H9 (cell line): ENCODE results near the gene PWWP2B. TPM values are rescaled to one million over a fixed set of nuclear protein-coding genes. Genes with fewer than 3 reads are reported as not detected.

ENCODE experiments used
- DNase-seq: peaks from one replicate; pipeline ENCODE4 v3.0.0-alpha.2; 2017
- H2AFZ ChIP-seq: one replicate; pipeline ENCODE4 v1.6.1; 2013; ENCODE audit warnings: mild to moderate bottlenecking, low read length, control low read depth, moderate library complexity
- H2AK5ac ChIP-seq: 2 replicates; pipeline ENCODE4 v1.6.1; 2013; ENCODE audit warnings: low read length, control low read depth, mixed read lengths; ENCODE audit not compliant: insufficient read length
- H2BK120ac ChIP-seq: one replicate; pipeline ENCODE4 v1.6.1; 2013; ENCODE audit warnings: low read depth, mild to moderate bottlenecking, low read length, control low read depth, inconsistent platforms; ENCODE audit not compliant: poor library complexity, severe bottlenecking
- H2BK12ac ChIP-seq: 2 replicates; pipeline ENCODE4 v1.6.1; 2013; ENCODE audit warnings: low read length, control low read depth, mixed read lengths, low read depth; ENCODE audit not compliant: insufficient read length
- H2BK15ac ChIP-seq: 2 replicates; pipeline ENCODE4 v1.6.1; 2013; ENCODE audit warnings: low read depth, low read length, control low read depth
- H2BK20ac ChIP-seq: one replicate; pipeline ENCODE4 v1.6.1; 2013; ENCODE audit warnings: low read depth, mild to moderate bottlenecking, low read length, control low read depth, inconsistent platforms; ENCODE audit not compliant: poor library complexity, severe bottlenecking
- H2BK5ac ChIP-seq: 2 replicates; pipeline ENCODE4 v1.6.1; 2013; ENCODE audit warnings: low read length, control low read depth, mixed read lengths; ENCODE audit not compliant: insufficient read length
- H3K14ac ChIP-seq: 2 replicates; pipeline ENCODE4 v1.6.1; 2013; ENCODE audit warnings: low read length, control low read depth; ENCODE audit not compliant: insufficient read depth
- H3K18ac ChIP-seq: 2 replicates; pipeline ENCODE4 v1.6.1; 2013; ENCODE audit warnings: low read depth, mild to moderate bottlenecking, mixed read lengths, low read length, control low read depth; ENCODE audit not compliant: insufficient read length
- H3K23ac ChIP-seq: 2 replicates; pipeline ENCODE4 v1.6.1; 2013; ENCODE audit warnings: low read length, control low read depth, mixed read lengths, low read depth; ENCODE audit not compliant: insufficient read length
- H3K23me2 ChIP-seq: 2 replicates; pipeline ENCODE4 v1.6.1; 2013; ENCODE audit warnings: low read depth, mild to moderate bottlenecking, mixed read lengths, low read length, control low read depth; ENCODE audit not compliant: insufficient read length, poor library complexity, severe bottlenecking
- H3K27ac ChIP-seq: 2 replicates; pipeline ENCODE4 v1.5.1; 2013; ENCODE audit warnings: low read length, control low read depth, mixed read lengths, low read depth; ENCODE audit not compliant: insufficient read length
- H3K27me3 ChIP-seq: 2 replicates; pipeline ENCODE4 v1.6.1; 2013; ENCODE audit warnings: low read length, control low read depth, inconsistent platforms; ENCODE audit not compliant: insufficient read depth
- H3K4ac ChIP-seq: 2 replicates; pipeline ENCODE4 v1.6.1; 2013; ENCODE audit warnings: low read depth, mild to moderate bottlenecking, control low read depth, inconsistent platforms, low read length, moderate library complexity
- H3K4me1 ChIP-seq: 2 replicates; pipeline ENCODE4 v1.6.1; 2013; ENCODE audit warnings: low read length, control low read depth, inconsistent platforms; ENCODE audit not compliant: insufficient read depth
- H3K4me2 ChIP-seq: 2 replicates; pipeline ENCODE4 v1.6.1; 2013; ENCODE audit warnings: low read length, control low read depth, mixed read lengths; ENCODE audit not compliant: insufficient read length, insufficient read depth
- H3K56ac ChIP-seq: 2 replicates; pipeline ENCODE4 v1.6.1; 2013; ENCODE audit warnings: low read depth, mild to moderate bottlenecking, mixed read lengths, low read length, control low read depth; ENCODE audit not compliant: insufficient read length
- H3K79me1 ChIP-seq: 2 replicates; pipeline ENCODE4 v1.6.1; 2013; ENCODE audit warnings: low read depth, mild to moderate bottlenecking, moderate library complexity, low read length, control low read depth, inconsistent platforms; ENCODE audit not compliant: insufficient read depth, poor library complexity, severe bottlenecking
- H3K79me2 ChIP-seq: 2 replicates; pipeline ENCODE4 v1.6.1; 2013; ENCODE audit warnings: low read length, control low read depth, inconsistent platforms; ENCODE audit not compliant: insufficient read depth
- H3K9ac ChIP-seq: 2 replicates; pipeline ENCODE4 v1.6.1; 2013; ENCODE audit warnings: low read length, control low read depth, mixed read lengths; ENCODE audit not compliant: insufficient read length; ENCODE audit errors: extremely low read depth
- H3K9me3 ChIP-seq: one replicate; pipeline ENCODE4 v1.6.1; 2013; ENCODE audit warnings: low read depth, low read length, inconsistent platforms; ENCODE audit not compliant: control insufficient read depth
- H3T11ph ChIP-seq: one replicate; pipeline ENCODE4 v1.6.1; 2013; ENCODE audit warnings: mild to moderate bottlenecking, low read length, control low read depth, inconsistent platforms
- H4K20me1 ChIP-seq: one replicate; pipeline ENCODE4 v1.6.1; 2013; ENCODE audit not compliant: control insufficient read depth, insufficient read length, insufficient read depth
- H4K5ac ChIP-seq: 2 replicates; pipeline ENCODE4 v1.6.1; 2013; ENCODE audit warnings: low read depth, mild to moderate bottlenecking, mixed read lengths, low read length, control low read depth; ENCODE audit not compliant: insufficient read length
- H4K8ac ChIP-seq: replicated peaks from 2 replicates; pipeline ENCODE4 v1.6.1; 2013; ENCODE audit warnings: low read length, control low read depth, mixed read lengths, low read depth; ENCODE audit not compliant: insufficient read length
- H4K91ac ChIP-seq: 2 replicates; pipeline ENCODE4 v1.6.1; 2013; ENCODE audit warnings: low read depth, mild to moderate bottlenecking, moderate library complexity, mixed read lengths, low read length, control low read depth; ENCODE audit not compliant: insufficient read length
- H3K27ac Mint-ChIP-seq, 3 experiments: 2 replicates in 2 of 3; 3 replicates in 1 of 3; pipeline ENCODE4 v1.8.0; 2020 to 2021; ENCODE audit warnings: mixed read lengths in 3 of 3, mild to moderate bottlenecking in 1 of 3, moderate library complexity in 1 of 3
- H3K27me3 Mint-ChIP-seq: 2 replicates; pipeline ENCODE4 v1.8.0; 2021; ENCODE audit warnings: low read depth, mild to moderate bottlenecking, moderate library complexity, mixed read lengths
- H3K36me3 Mint-ChIP-seq, 3 experiments: 2 replicates in 2 of 3; 3 replicates in 1 of 3; pipeline ENCODE4 v1.8.0; 2020 to 2021; ENCODE audit warnings: low read depth in 3 of 3, mixed read lengths in 3 of 3; ENCODE audit not compliant: insufficient read depth in 1 of 3
- H3K4me1 Mint-ChIP-seq, 2 experiments: 2 replicates each; pipeline ENCODE4 v1.8.0; 2020; ENCODE audit warnings: mixed read lengths in 2 of 2
- H3K4me3 Mint-ChIP-seq, 2 experiments: 2 replicates in 1 of 2; 3 replicates in 1 of 2; pipeline ENCODE4 v1.8.0; 2020 to 2021; ENCODE audit warnings: mild to moderate bottlenecking in 2 of 2, mixed read lengths in 2 of 2, moderate library complexity in 1 of 2
- H3K9me3 Mint-ChIP-seq, 2 experiments: 2 replicates in 1 of 2; 3 replicates in 1 of 2; pipeline ENCODE4 v1.8.0; 2020; ENCODE audit warnings: mild to moderate bottlenecking in 2 of 2, mixed read lengths in 2 of 2, moderate library complexity in 1 of 2
- WGBS: extraction: QIAGEN DNeasy Blood & Tissue Kit; methylation state at CpG from one replicate; pipeline ENCODE4 v1.1.7; 2013; ENCODE audit warnings: missing lambda C conversion rate, low lambda C conversion rate, mixed read lengths; ENCODE audit not compliant: insufficient read length; ENCODE audit errors: extremely low coverage; 5-methylcytosine and 5-hydroxymethylcytosine counted together
- total RNA-seq: library from RNA; stranded (reverse); gene quantifications from 2 replicates; pipeline ENCODE4 v1.2.1, GENCODE V29; 2021
- TF ChIP-seq, protein P1 (sequence below): fragments of 200-600 bp; sonication (generic); conservative IDR thresholded peaks from 3 replicates; pipeline ENCODE4 v1.8.0; 2021; ENCODE audit warnings: antibody characterized with exemption, mild to moderate bottlenecking

Gene PWWP2B
- total RNA-seq, 1 experiment from 2014 or later, result 10.0 TPM

DNA sequence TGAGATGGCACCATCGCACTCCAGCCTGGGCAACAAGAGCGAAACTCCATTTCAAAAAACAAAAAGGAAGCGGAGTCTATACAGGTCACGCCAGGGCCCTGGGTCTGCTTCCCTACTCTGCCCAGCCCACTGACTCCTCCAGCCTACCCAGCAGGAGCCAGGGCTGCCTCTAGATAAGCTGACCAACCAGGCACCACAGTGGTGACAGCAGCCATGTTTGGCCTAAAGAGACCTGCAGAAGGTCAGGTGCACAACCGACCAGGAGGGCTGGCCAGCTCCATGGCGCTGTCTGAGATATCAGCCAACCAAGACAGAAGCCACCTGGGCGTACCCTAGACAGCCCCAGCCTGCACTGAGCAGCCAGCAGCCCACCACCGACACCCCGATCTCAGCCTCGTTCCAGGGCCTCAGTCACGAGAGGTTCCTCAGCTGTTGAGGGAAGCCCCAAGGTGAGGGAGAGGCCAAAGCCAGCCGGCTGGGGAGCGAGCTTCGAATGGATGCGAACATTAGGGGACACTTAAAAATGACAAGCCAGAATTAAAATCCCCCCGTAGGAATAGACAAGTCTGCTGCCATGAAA, 24.4 kb upstream of the PWWP2B start:
- H3K23ac ChIP-seq, result no peak overlapping the region
- H4K5ac ChIP-seq, result no peak overlapping the region
- no peaks in the 10 kb centered on the region for H3K9me3 ChIP-seq
- no peak overlapping the region for H3K14ac ChIP-seq
- no peak overlapping the region for H2BK20ac ChIP-seq
- H4K8ac ChIP-seq, result no peak overlapping the region
- no peak overlapping the region for H3K18ac ChIP-seq
- no peaks in the 10 kb centered on the region for H3K23me2 ChIP-seq
- no peaks in the 10 kb centered on the region for H4K20me1 ChIP-seq
- no peak overlapping the region for H3K4ac ChIP-seq
- no peak overlapping the region for H3K27ac ChIP-seq
- H2BK12ac ChIP-seq, result no peak overlapping the region
- H3K56ac ChIP-seq, result no peak overlapping the region
- H3K4me3 Mint-ChIP-seq, result no peak overlapping the region
- H3K9me3 Mint-ChIP-seq, result no peaks in the 10 kb centered on the region
- H3K4me1 Mint-ChIP-seq, result peaks cover 36 to 53% of the 10 kb centered on the region in 2 experiments
- peaks cover 4% of the 10 kb centered on the region; the same call in 1 of the 2 replicates for H3K4me1 ChIP-seq
- no CpG with 5 or more reads among the region's 16 CpGs for WGBS
- H4K91ac ChIP-seq, result no peak overlapping the region
- H3K9ac ChIP-seq, result no peak overlapping the region
- no peak overlapping the region for H3K27ac Mint-ChIP-seq
- H3K27me3 Mint-ChIP-seq, result peaks cover 15% of the 10 kb centered on the region
- H2AFZ ChIP-seq, result no peak overlapping the region
- H3T11ph ChIP-seq, result no peak overlapping the region
- no peaks in the 10 kb centered on the region for H3K27me3 ChIP-seq
- no peaks in the 10 kb centered on the region for H3K79me1 ChIP-seq
- no peaks in the 10 kb centered on the region for H3K79me2 ChIP-seq
- TF ChIP-seq, protein P1, sequence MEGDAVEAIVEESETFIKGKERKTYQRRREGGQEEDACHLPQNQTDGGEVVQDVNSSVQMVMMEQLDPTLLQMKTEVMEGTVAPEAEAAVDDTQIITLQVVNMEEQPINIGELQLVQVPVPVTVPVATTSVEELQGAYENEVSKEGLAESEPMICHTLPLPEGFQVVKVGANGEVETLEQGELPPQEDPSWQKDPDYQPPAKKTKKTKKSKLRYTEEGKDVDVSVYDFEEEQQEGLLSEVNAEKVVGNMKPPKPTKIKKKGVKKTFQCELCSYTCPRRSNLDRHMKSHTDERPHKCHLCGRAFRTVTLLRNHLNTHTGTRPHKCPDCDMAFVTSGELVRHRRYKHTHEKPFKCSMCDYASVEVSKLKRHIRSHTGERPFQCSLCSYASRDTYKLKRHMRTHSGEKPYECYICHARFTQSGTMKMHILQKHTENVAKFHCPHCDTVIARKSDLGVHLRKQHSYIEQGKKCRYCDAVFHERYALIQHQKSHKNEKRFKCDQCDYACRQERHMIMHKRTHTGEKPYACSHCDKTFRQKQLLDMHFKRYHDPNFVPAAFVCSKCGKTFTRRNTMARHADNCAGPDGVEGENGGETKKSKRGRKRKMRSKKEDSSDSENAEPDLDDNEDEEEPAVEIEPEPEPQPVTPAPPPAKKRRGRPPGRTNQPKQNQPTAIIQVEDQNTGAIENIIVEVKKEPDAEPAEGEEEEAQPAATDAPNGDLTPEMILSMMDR, result no peak
- no peak overlapping the region for H2BK5ac ChIP-seq
- DNase-seq, result no peak
- H3K36me3 Mint-ChIP-seq, result no peaks in the 10 kb centered on the region
- no peak overlapping the region for H2BK120ac ChIP-seq
- no peak overlapping the region for H2AK5ac ChIP-seq
- no peak overlapping the region for H3K4me2 ChIP-seq
- H2BK15ac ChIP-seq, result no peak overlapping the region
